ENCODE data around the gene GRAMD1C. TPM values are rescaled to one million over a fixed set of nuclear protein-coding genes. Genes with fewer than 3 reads are reported as not detected.

The GRAMD1C gene
- total RNA-seq, 1 experiment from 2014 or later, result 0.79 TPM

GRCh38 chr3:113914646-113915045 lies 76.1 kb downstream of the GRAMD1C start:
- H3K9me3 Mint-ChIP-seq (ENCODE audit: unreplicated experiment), result no peaks in the 10 kb centered on the region
- CTCF ChIA-PET, result interaction anchor here (0.7 to 12.6 kb wide), 11 partner anchors 8 to 1472 kb away, joined by 3 to 313 read pairs (median 7); partner anchors contain the start of gene GRAMD1C
- POLR2A ChIA-PET, result interaction anchor here (0.6 kb wide), 1 partner anchor 203 kb away, joined by 3 read pairs; no protein-coding TSS in a partner anchor
- TF ChIP-seq CTCF (IDR thresholded peaks at IDR 0.05; ENCODE audit: unreplicated experiment), result no peak
- H3K27me3 Mint-ChIP-seq (ENCODE audit: insufficient read depth, unreplicated experiment), result no peaks in the 10 kb centered on the region
- DNase-seq (ENCODE audit: unreplicated experiment), result no peak
- intact Hi-C loops (cut with micrococcal nuclease), result loop anchor here (10.0 kb wide), 1 partner anchor 290 kb away; no protein-coding TSS in a partner anchor
- H3K4me3 Mint-ChIP-seq (ENCODE audit: unreplicated experiment), result no peak overlapping the region
- H3K27ac Mint-ChIP-seq (ENCODE audit: low read depth, unreplicated experiment), result no peak overlapping the region
- BruUV-seq (replicated peaks), result no TSS peak
- no peaks in the 10 kb centered on the region for H3K4me1 Mint-ChIP-seq (ENCODE audit: insufficient read depth, unreplicated experiment)
- H3K36me3 Mint-ChIP-seq (ENCODE audit: insufficient read depth, unreplicated experiment), result no peaks in the 10 kb centered on the region

- ChIA-PET CTCF (interaction anchor here (0.5 to 1.7 kb wide), 4 partner anchors 12 to 225 kb away, joined by 3 to 7 read pairs (median 4); no protein-coding TSS in a partner anchor), POLR2A (interaction anchor here (0.7 kb wide), 1 partner anchor 11 kb away, joined by 4 read pairs; no protein-coding TSS in a partner anchor)
- intact Hi-C loops (cut with micrococcal nuclease), result no loop called here
- no peak for TF ChIP-seq CTCF (IDR thresholded peaks at IDR 0.05; ENCODE audit: unreplicated experiment)
- Mint-ChIP-seq H3K27ac (ENCODE audit: low read depth, unreplicated experiment) (no peak overlapping the region), H3K9me3 (ENCODE audit: unreplicated experiment) (peaks cover 15% of the 10 kb centered on the region), H3K4me3 (ENCODE audit: unreplicated experiment) (no peak overlapping the region), H3K4me1 (ENCODE audit: insufficient read depth, unreplicated experiment) (no peaks in the 10 kb centered on the region), H3K36me3 (ENCODE audit: insufficient read depth, unreplicated experiment) (peaks cover 9% of the 10 kb centered on the region), H3K27me3 (ENCODE audit: insufficient read depth, unreplicated experiment) (no peaks in the 10 kb centered on the region)
- DNase-seq (ENCODE audit: unreplicated experiment), result no peak
- no TSS peak for BruUV-seq (replicated peaks)
Measured at GRCh38 chr3:113927556-113927955, 89.0 kb downstream of the GRAMD1C start.

GRCh38 chr3:113946831-113947230 lies 108.2 kb downstream of the GRAMD1C start:
- Mint-ChIP-seq H3K27ac (ENCODE audit: low read depth, unreplicated experiment) (no peak overlapping the region), H3K9me3 (ENCODE audit: unreplicated experiment) (no peaks in the 10 kb centered on the region), H3K36me3 (ENCODE audit: insufficient read depth, unreplicated experiment) (no peaks in the 10 kb centered on the region), H3K4me3 (ENCODE audit: unreplicated experiment) (peak overlapping the region; percentile 79), H3K4me1 (ENCODE audit: insufficient read depth, unreplicated experiment) (peaks cover 13% of the 10 kb centered on the region), H3K27me3 (ENCODE audit: insufficient read depth, unreplicated experiment) (no peaks in the 10 kb centered on the region)
- DNase-seq (ENCODE audit: unreplicated experiment), result no peak
- POLR2A ChIA-PET, result interaction anchor here (1.0 kb wide), 1 partner anchor 55 kb away, joined by 3 read pairs; no protein-coding TSS in a partner anchor
- CTCF ChIA-PET, result no interaction called here
- intact Hi-C loops (cut with micrococcal nuclease), result loop anchor here (1.0 to 10.0 kb wide), 2 partner anchors 109 to 198 kb away; partner anchors contain the start of genes CCDC191 and QTRT2
- no peak for TF ChIP-seq CTCF (IDR thresholded peaks at IDR 0.05; ENCODE audit: unreplicated experiment)
- TSS peak; percentile 53 for BruUV-seq (replicated peaks)

- Mint-ChIP-seq H3K4me1 (ENCODE audit: insufficient read depth, unreplicated experiment) (peaks cover 13% of the 10 kb centered on the region), H3K27ac (ENCODE audit: low read depth, unreplicated experiment) (no peak within 1 kb of the TSS), H3K27me3 (ENCODE audit: insufficient read depth, unreplicated experiment) (no peaks in the 10 kb centered on the region), H3K9me3 (ENCODE audit: unreplicated experiment) (no peaks in the 10 kb centered on the region), H3K4me3 (ENCODE audit: unreplicated experiment) (peak within 1 kb of the TSS; percentile 79), H3K36me3 (ENCODE audit: insufficient read depth, unreplicated experiment) (peaks cover 3% of the 10 kb centered on the region)
- no TSS peak for BruUV-seq (replicated peaks)
- POLR2A ChIA-PET, result interaction anchor here (1.0 kb wide), 1 partner anchor 55 kb away, joined by 3 read pairs; no protein-coding TSS in a partner anchor
- CTCF ChIA-PET, result no interaction called here
- intact Hi-C loops (cut with micrococcal nuclease), result loop anchor here (1.0 to 10.0 kb wide), 2 partner anchors 109 to 197 kb away; partner anchors contain the start of genes CCDC191 and QTRT2
- peak; percentile 73 for DNase-seq (ENCODE audit: unreplicated experiment)
- TF ChIP-seq CTCF (IDR thresholded peaks at IDR 0.05; ENCODE audit: unreplicated experiment), result no peak
Measured at GRCh38 chr3:113947372-113948014, 108.9 kb downstream of the GRAMD1C start, which contains the start of gene ZDHHC23. Gene ZDHHC23, plus strand, starts transcription at chr3:113948013. Its CDS starts 790 bp downstream, at chr3:113948803.
